Measurements from ENCODE around the gene IL17F. TPM values are rescaled to one million over a fixed set of nuclear protein-coding genes. Genes with fewer than 3 reads are reported as not detected.

The IL17F gene
- total RNA-seq: not detected in 2 replicates

DNA sequence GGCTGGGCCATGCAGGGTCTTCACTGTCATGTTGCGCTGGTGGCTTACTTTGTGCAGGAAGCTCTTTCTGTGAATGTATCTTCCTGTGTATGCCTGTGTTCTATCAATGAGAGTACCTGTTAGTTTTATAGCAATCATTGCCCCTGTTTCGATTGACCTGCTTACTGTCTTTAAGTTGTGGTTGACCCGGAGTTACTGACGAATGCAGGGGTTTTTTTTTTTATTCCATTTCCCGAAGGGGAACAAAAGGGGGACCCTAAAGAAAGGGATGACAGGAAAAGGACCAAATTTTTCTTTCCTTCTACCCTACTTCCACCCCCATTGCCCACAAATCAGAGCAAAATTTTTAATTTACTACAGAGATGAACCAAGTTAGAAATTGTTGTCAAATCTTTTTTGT, at the start of gene IL17F:
Gene IL17F, minus strand, starts transcription at position 101 of the 400 bp plus-strand sequence. Its CDS starts 71 bp downstream, at position 30.

DNA sequence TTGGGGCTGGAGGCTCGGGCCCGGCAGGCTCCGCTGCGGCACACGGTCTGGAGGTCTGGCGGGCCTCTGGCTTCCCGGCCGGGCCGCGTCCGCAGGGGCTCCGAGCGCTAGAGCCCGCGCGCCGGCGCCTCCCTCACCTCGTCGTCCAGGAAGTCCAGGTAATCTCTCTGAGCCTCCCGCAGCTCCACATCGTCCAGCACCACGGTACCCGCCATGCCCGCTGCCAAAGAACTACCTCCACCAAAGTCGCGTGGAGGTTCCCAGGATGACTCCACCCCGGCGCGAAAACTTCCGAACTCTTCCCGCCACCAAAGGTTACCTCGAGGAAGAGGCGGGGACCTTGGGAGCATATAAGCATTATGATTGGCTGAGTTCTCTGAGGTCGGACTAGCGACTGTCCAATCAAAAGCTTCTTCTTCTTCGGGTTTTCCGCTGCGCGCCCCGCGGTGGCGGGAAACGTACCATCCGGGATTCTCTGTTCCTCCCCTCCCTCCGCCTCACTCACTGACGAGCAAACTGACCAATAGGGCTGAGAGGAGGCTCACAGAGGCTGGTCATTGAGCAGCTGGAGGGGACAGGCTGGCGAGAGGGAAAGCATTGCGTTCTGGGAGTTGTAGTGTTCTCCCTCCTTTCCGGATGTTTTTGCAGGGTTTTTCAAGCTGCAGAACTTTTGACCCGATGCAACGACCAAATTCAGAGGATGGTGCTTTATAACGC, 40.3 kb upstream of the IL17F start, which contains the start of gene MCM3:
Gene MCM3, minus strand, starts transcription at position 283 of the 717 bp plus-strand sequence. Its CDS starts 68 bp downstream, at position 215.

Other genes with a start within 250 kb of the IL17F start
- gene PKHD1, start 156.9 kb downstream of the IL17F start, total RNA-seq: not detected in 2 replicates
- not detected in 2 replicates for gene IL17A, start 58.1 kb downstream of the IL17F start, total RNA-seq
- 66.7 and 91.9 TPM in 2 replicates for gene MCM3, start 40.2 kb upstream of the IL17F start, total RNA-seq
- gene PAQR8, start 117.7 kb upstream of the IL17F start, total RNA-seq: 5.8 and 6.5 TPM in 2 replicates
- gene EFHC1, start 175.8 kb upstream of the IL17F start, total RNA-seq: 12.2 and 16.3 TPM in 2 replicates

Data from endothelial cell of coronary artery (primary cell).